Tibial nerve (tissue), 4 donors: ENCODE measurements around the gene ZBTB16.

ENCODE experiments used
- CTCF ChIP-seq, 5 experiments: fragments of 200-600 bp in 3 of 5; fragments of 450-650 bp in 2 of 5; sonication (generic) in 3 of 5; IDR thresholded peaks; one replicate each; pipeline ENCODE4 v1.5.1; 2016 to 2019; ENCODE audit warnings: antibody characterized with exemption in 5 of 5, mild to moderate bottlenecking in 3 of 5, moderate library complexity in 2 of 5
- EP300 ChIP-seq, 2 donors: sonication (generic); formaldehyde crosslinking; IDR thresholded peaks; one replicate each; pipeline ENCODE4 v1.6.1; 2017; ENCODE audit warnings: antibody characterized with exemption in 2 of 2, mild to moderate bottlenecking in 1 of 2
- POLR2A ChIP-seq, 2 donors: fragments of 450-650 bp; IDR thresholded peaks; one replicate each; pipeline ENCODE4 v1.6.1; 2017; ENCODE audit warnings: antibody characterized with exemption in 2 of 2, mild to moderate bottlenecking in 2 of 2, moderate library complexity in 2 of 2

- no peak for TF ChIP-seq POLR2A (IDR thresholded peaks at IDR 0.05)
- TF ChIP-seq CTCF (IDR thresholded peaks at IDR 0.05), result no peak
- TF ChIP-seq EP300 (IDR thresholded peaks at IDR 0.05), result peak in 1 of 2 donors; percentile 9
Measured at GRCh38 chr11:114152785-114153184, 93.3 kb downstream of the ZBTB16 start.
